Measurements from ENCODE around the gene PPM1J. TPM values are rescaled to one million over a fixed set of nuclear protein-coding genes. Genes with fewer than 3 reads are reported as not detected.

PPM1J gene
- total and polyA plus RNA-seq, 2 of the 8 experiments (the other 6 are each of a cell fraction or from before 2014, with no cell fraction given) = 19.4 to 31.6 TPM

DNA sequence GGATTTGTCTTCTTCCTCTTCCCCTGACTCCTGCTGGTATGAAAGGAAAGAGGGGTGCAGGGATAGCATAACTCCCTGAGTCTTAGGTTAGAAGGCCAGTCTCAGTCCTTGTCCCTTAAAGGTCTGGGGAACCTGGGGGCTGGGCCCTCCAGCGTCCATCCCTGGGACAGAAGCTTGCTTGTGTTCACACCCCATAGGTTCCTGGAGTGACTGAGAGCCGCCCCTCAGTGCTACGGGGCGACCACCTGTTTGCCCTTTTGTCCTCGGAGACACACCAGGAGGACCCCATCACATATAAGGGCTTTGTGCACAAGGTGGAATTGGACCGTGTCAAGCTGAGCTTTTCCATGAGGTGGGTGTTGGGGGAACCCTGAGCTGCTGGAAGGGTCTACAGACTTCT is 21.3 kb downstream of the PPM1J start (continued):
- TF ChIP-seq, protein P1, sequence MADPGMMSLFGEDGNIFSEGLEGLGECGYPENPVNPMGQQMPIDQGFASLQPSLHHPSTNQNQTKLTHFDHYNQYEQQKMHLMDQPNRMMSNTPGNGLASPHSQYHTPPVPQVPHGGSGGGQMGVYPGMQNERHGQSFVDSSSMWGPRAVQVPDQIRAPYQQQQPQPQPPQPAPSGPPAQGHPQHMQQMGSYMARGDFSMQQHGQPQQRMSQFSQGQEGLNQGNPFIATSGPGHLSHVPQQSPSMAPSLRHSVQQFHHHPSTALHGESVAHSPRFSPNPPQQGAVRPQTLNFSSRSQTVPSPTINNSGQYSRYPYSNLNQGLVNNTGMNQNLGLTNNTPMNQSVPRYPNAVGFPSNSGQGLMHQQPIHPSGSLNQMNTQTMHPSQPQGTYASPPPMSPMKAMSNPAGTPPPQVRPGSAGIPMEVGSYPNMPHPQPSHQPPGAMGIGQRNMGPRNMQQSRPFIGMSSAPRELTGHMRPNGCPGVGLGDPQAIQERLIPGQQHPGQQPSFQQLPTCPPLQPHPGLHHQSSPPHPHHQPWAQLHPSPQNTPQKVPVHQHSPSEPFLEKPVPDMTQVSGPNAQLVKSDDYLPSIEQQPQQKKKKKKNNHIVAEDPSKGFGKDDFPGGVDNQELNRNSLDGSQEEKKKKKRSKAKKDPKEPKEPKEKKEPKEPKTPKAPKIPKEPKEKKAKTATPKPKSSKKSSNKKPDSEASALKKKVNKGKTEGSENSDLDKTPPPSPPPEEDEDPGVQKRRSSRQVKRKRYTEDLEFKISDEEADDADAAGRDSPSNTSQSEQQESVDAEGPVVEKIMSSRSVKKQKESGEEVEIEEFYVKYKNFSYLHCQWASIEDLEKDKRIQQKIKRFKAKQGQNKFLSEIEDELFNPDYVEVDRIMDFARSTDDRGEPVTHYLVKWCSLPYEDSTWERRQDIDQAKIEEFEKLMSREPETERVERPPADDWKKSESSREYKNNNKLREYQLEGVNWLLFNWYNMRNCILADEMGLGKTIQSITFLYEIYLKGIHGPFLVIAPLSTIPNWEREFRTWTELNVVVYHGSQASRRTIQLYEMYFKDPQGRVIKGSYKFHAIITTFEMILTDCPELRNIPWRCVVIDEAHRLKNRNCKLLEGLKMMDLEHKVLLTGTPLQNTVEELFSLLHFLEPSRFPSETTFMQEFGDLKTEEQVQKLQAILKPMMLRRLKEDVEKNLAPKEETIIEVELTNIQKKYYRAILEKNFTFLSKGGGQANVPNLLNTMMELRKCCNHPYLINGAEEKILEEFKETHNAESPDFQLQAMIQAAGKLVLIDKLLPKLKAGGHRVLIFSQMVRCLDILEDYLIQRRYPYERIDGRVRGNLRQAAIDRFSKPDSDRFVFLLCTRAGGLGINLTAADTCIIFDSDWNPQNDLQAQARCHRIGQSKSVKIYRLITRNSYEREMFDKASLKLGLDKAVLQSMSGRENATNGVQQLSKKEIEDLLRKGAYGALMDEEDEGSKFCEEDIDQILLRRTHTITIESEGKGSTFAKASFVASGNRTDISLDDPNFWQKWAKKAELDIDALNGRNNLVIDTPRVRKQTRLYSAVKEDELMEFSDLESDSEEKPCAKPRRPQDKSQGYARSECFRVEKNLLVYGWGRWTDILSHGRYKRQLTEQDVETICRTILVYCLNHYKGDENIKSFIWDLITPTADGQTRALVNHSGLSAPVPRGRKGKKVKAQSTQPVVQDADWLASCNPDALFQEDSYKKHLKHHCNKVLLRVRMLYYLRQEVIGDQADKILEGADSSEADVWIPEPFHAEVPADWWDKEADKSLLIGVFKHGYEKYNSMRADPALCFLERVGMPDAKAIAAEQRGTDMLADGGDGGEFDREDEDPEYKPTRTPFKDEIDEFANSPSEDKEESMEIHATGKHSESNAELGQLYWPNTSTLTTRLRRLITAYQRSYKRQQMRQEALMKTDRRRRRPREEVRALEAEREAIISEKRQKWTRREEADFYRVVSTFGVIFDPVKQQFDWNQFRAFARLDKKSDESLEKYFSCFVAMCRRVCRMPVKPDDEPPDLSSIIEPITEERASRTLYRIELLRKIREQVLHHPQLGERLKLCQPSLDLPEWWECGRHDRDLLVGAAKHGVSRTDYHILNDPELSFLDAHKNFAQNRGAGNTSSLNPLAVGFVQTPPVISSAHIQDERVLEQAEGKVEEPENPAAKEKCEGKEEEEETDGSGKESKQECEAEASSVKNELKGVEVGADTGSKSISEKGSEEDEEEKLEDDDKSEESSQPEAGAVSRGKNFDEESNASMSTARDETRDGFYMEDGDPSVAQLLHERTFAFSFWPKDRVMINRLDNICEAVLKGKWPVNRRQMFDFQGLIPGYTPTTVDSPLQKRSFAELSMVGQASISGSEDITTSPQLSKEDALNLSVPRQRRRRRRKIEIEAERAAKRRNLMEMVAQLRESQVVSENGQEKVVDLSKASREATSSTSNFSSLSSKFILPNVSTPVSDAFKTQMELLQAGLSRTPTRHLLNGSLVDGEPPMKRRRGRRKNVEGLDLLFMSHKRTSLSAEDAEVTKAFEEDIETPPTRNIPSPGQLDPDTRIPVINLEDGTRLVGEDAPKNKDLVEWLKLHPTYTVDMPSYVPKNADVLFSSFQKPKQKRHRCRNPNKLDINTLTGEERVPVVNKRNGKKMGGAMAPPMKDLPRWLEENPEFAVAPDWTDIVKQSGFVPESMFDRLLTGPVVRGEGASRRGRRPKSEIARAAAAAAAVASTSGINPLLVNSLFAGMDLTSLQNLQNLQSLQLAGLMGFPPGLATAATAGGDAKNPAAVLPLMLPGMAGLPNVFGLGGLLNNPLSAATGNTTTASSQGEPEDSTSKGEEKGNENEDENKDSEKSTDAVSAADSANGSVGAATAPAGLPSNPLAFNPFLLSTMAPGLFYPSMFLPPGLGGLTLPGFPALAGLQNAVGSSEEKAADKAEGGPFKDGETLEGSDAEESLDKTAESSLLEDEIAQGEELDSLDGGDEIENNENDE (IDR thresholded peaks at IDR 0.05; ENCODE audit: insufficient replicate concordance, low read length) = no peak
- no peak for TF ChIP-seq CTBP2 (IDR thresholded peaks at IDR 0.05; ENCODE audit: borderline replicate concordance, insufficient read depth, insufficient read length, low read length)
- TF ChIP-seq HDAC6 (IDR thresholded peaks at IDR 0.05; ENCODE audit: low read depth, low read length) = no peak
- TF ChIP-seq CEBPB (IDR thresholded peaks at IDR 0.05; ENCODE audit: low read depth, low read length) = no peak
- TF ChIP-seq MAX (IDR thresholded peaks at IDR 0.05) = no peak
- TF ChIP-seq BACH1 (IDR thresholded peaks at IDR 0.05; ENCODE audit: low read length) = no peak

All from H1 (cell line).